DND-41 (cell line): ENCODE data around the gene HSPA12A.

Experiments used
- ATAC-seq: fragments of 200-7000 bp; cut with Tn5 transposase; 3 replicates; pipeline ENCODE4 v1.9.1; 2021; ENCODE audit warnings: low read depth; ENCODE audit not compliant: insufficient read depth
- DNase-seq: peaks from one replicate; pipeline ENCODE4 v3.0.0-alpha.2; 2020
- H2AFZ ChIP-seq: 2 replicates; pipeline ENCODE4 v1.6.0; 2012; ENCODE audit warnings: low read depth, low read length
- H3K27ac ChIP-seq: 2 replicates; pipeline ENCODE4 v1.5.1; 2012; ENCODE audit warnings: low read length, inconsistent platforms
- H3K27me3 ChIP-seq: fragments of 200-600 bp; sonication (generic); 2 replicates; pipeline ENCODE4 v1.6.0; 2012; ENCODE audit warnings: low read length, mild to moderate bottlenecking, inconsistent platforms; ENCODE audit not compliant: insufficient read depth, poor library complexity
- H3K36me3 ChIP-seq: 2 replicates; pipeline ENCODE4 v1.5.1; 2012; ENCODE audit warnings: low read length, inconsistent platforms; ENCODE audit not compliant: insufficient read depth
- H3K4me1 ChIP-seq: 2 replicates; pipeline ENCODE4 v1.5.1; 2012; ENCODE audit warnings: mild to moderate bottlenecking, low read length; ENCODE audit not compliant: insufficient read depth
- H3K4me2 ChIP-seq: 2 replicates; pipeline ENCODE4 v1.6.0; 2012; ENCODE audit warnings: mild to moderate bottlenecking, moderate library complexity, low read length, inconsistent platforms; ENCODE audit not compliant: insufficient read depth
- H3K4me3 ChIP-seq, 2 experiments: fragments of 200-600 bp in 1 of 2; shearing (Covaris generic) in 1 of 2; 2 replicates each; pipeline ENCODE4 v1.5.1; 2012 to 2016; ENCODE audit warnings: inconsistent platforms in 2 of 2, low read length in 2 of 2, mild to moderate bottlenecking in 2 of 2, low read depth in 1 of 2, moderate library complexity in 1 of 2
- H3K79me2 ChIP-seq: 2 replicates; pipeline ENCODE4 v1.6.0; 2012; ENCODE audit warnings: low read length, inconsistent platforms; ENCODE audit not compliant: insufficient read depth
- H3K9ac ChIP-seq: 2 replicates; pipeline ENCODE4 v1.6.0; 2012; ENCODE audit warnings: low read depth, mild to moderate bottlenecking, inconsistent platforms, low read length, moderate library complexity
- H3K9me3 ChIP-seq: 2 replicates; pipeline ENCODE4 v1.5.1; 2012; ENCODE audit warnings: low read length, moderate library complexity, mild to moderate bottlenecking, inconsistent platforms; ENCODE audit not compliant: insufficient read depth, severe bottlenecking
- H4K20me1 ChIP-seq: 2 replicates; pipeline ENCODE4 v1.6.0; 2012; ENCODE audit warnings: low read length; ENCODE audit not compliant: insufficient read depth
- EZH2 ChIP-seq: IDR thresholded peaks from 3 replicates; pipeline ENCODE4 v1.6.1; 2012; ENCODE audit warnings: borderline replicate concordance, low read depth, mild to moderate bottlenecking, moderate library complexity, low read length, inconsistent platforms; ENCODE audit not compliant: severe bottlenecking
- TF ChIP-seq, protein P1 (sequence below): IDR thresholded peaks from 2 replicates; pipeline ENCODE4 v1.5.1; 2012; ENCODE audit warnings: borderline replicate concordance, low read length, moderate library complexity, mild to moderate bottlenecking; ENCODE audit not compliant: poor library complexity, severe bottlenecking; ENCODE audit errors: extremely low read depth

Gene HSPA12A

GRCh38 chr10:116689744-116690143, 52.6 kb downstream of the HSPA12A start:
- Histone ChIP-seq H4K20me1 (no peaks in the 10 kb centered on the region), H3K36me3 (no peaks in the 10 kb centered on the region), H3K9ac (no peak overlapping the region), H3K27me3 (no peaks in the 10 kb centered on the region), H3K4me2 (no peak overlapping the region), H3K79me2 (no peaks in the 10 kb centered on the region), H2AFZ (no peak overlapping the region), H3K27ac (no peak overlapping the region), H3K4me3 (no peak overlapping the region), H3K9me3 (no peaks in the 10 kb centered on the region), H3K4me1 (no peaks in the 10 kb centered on the region)
- ATAC-seq, result no peak
- no peak for DNase-seq
- TF ChIP-seq EZH2, result no peak
- TF ChIP-seq, protein P1, sequence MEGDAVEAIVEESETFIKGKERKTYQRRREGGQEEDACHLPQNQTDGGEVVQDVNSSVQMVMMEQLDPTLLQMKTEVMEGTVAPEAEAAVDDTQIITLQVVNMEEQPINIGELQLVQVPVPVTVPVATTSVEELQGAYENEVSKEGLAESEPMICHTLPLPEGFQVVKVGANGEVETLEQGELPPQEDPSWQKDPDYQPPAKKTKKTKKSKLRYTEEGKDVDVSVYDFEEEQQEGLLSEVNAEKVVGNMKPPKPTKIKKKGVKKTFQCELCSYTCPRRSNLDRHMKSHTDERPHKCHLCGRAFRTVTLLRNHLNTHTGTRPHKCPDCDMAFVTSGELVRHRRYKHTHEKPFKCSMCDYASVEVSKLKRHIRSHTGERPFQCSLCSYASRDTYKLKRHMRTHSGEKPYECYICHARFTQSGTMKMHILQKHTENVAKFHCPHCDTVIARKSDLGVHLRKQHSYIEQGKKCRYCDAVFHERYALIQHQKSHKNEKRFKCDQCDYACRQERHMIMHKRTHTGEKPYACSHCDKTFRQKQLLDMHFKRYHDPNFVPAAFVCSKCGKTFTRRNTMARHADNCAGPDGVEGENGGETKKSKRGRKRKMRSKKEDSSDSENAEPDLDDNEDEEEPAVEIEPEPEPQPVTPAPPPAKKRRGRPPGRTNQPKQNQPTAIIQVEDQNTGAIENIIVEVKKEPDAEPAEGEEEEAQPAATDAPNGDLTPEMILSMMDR, result no peak

DNA sequence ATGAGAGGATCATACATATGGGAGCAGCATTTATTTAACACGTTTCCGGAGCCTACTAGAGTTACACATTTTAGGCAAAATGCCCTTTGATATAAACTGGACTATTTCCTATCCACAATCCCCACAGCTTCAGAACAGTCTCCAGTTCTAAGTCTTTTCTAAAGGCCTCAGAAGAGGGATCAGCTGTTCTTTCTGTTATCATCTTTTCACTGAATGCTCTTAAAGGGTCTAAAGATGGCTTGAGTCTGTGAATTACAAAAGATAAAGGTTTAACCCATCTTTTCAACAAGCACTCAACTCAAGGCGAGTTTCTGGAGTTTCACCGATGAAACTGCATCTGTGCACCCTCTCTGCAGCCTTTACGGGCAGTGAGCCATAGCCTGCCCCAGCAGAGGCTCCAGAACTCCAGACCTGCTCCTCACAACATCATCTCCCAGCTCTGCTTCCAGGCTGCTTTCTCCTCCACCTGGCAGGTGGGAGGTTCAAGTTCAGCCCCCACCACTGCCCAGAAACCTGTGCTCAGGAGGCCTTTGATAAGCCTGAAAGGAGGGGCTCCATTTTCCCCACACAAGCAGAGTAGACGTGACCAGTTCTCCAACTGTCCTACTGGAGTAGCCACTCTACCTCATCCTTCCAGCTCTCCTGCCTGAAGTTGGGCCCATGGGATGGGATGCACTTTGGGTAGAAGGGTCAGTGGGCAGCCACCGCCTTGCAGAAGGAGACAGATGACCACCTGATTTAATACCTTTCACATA, 53.4 kb downstream of the HSPA12A start:
- no peak overlapping the region for H3K4me3 ChIP-seq
- H4K20me1 ChIP-seq, result no peaks in the 10 kb centered on the region
- no peak for DNase-seq
- no peaks in the 10 kb centered on the region for H3K9me3 ChIP-seq
- no peak for TF ChIP-seq EZH2
- TF ChIP-seq, protein P1, result no peak
- H3K36me3 ChIP-seq, result no peaks in the 10 kb centered on the region
- H2AFZ ChIP-seq, result no peak overlapping the region
- ATAC-seq, result no peak
- H3K27me3 ChIP-seq, result no peaks in the 10 kb centered on the region
- H3K79me2 ChIP-seq, result no peaks in the 10 kb centered on the region
- no peaks in the 10 kb centered on the region for H3K4me1 ChIP-seq
- no peak overlapping the region for H3K27ac ChIP-seq
- H3K4me2 ChIP-seq, result no peak overlapping the region
- no peak overlapping the region for H3K9ac ChIP-seq

GRCh38 chr10:116688241-116688711, 54.1 kb downstream of the HSPA12A start:
- no peak overlapping the region for H3K4me3 ChIP-seq
- TF ChIP-seq EZH2, result no peak
- TF ChIP-seq, protein P1, result no peak
- no peak overlapping the region for H3K9ac ChIP-seq
- no peaks in the 10 kb centered on the region for H4K20me1 ChIP-seq
- H3K27me3 ChIP-seq, result no peaks in the 10 kb centered on the region
- DNase-seq (no peak), ATAC-seq (no peak)
- H2AFZ ChIP-seq, result no peak overlapping the region
- H3K79me2 ChIP-seq, result no peaks in the 10 kb centered on the region
- no peaks in the 10 kb centered on the region for H3K4me1 ChIP-seq
- H3K4me2 ChIP-seq, result no peak overlapping the region
- H3K36me3 ChIP-seq, result no peaks in the 10 kb centered on the region
- no peaks in the 10 kb centered on the region for H3K9me3 ChIP-seq
- H3K27ac ChIP-seq, result no peak overlapping the region
